Ectodermal cell (in vitro differentiated cells): ENCODE results near the gene DGKB.

ENCODE experiments used
- H3K27ac ChIP-seq: 2 replicates; pipeline ENCODE4 v1.7.0; 2013; ENCODE audit warnings: mild to moderate bottlenecking, low read depth, low read length; ENCODE audit not compliant: insufficient read depth, poor library complexity, severe bottlenecking
- H3K27me3 ChIP-seq: 2 replicates; pipeline ENCODE4 v1.7.0; 2013; ENCODE audit warnings: mild to moderate bottlenecking, low read length; ENCODE audit not compliant: insufficient read depth, control insufficient read depth, poor library complexity, severe bottlenecking
- H3K36me3 ChIP-seq: one replicate; pipeline ENCODE4 v1.7.0; 2013; ENCODE audit warnings: low read length; ENCODE audit not compliant: control insufficient read depth, insufficient read depth
- H3K4me1 ChIP-seq: one replicate; pipeline ENCODE4 v1.7.0; 2013; ENCODE audit warnings: low read length; ENCODE audit not compliant: control insufficient read depth, insufficient read depth
- H3K4me3 ChIP-seq: 2 replicates; pipeline ENCODE4 v1.7.0; 2013; ENCODE audit warnings: low read depth, low read length, control low read depth; ENCODE audit not compliant: insufficient read depth
- H3K9me3 ChIP-seq: 2 replicates; pipeline ENCODE4 v1.7.0; 2013; ENCODE audit warnings: mild to moderate bottlenecking, low read length, moderate library complexity; ENCODE audit not compliant: control insufficient read depth
- WGBS, 2 experiments: methylation state at CpG; one replicate each; pipeline ENCODE4 v1.1.7; 2013; ENCODE audit warnings: missing lambda C conversion rate in 2 of 2; 5-methylcytosine and 5-hydroxymethylcytosine counted together

DGKB gene

DNA sequence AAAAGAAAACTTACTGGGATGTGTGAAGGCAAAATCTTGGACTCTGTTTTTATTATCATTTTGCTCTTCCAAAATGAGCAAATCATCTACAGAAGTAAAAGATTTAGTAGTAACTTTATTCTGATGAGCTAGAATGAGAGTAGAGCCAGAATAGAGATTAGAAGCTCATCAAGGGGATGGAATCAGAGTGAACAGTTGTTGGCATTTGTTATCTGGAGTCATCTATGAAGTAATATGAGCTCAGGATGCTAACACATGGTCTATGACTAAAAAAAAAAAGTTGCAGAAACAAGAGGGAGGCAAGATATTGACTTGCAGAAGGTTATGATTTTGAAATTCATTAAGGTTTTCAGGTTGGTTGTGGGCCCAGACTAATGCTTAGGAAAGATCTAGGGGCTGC, 504.0 kb downstream of the DGKB start:
- Histone ChIP-seq H3K27me3 (no peaks in the 10 kb centered on the region), H3K27ac (no peak overlapping the region), H3K4me3 (no peak overlapping the region), H3K4me1 (no peaks in the 10 kb centered on the region), H3K36me3 (no peaks in the 10 kb centered on the region), H3K9me3 (no peaks in the 10 kb centered on the region)

GRCh38 chr7:14395860-14396259, 506.7 kb downstream of the DGKB start:
- H3K36me3 ChIP-seq: no peaks in the 10 kb centered on the region
- no peaks in the 10 kb centered on the region for H3K27me3 ChIP-seq
- no peak overlapping the region for H3K4me3 ChIP-seq
- no peaks in the 10 kb centered on the region for H3K4me1 ChIP-seq
- H3K27ac ChIP-seq: no peak overlapping the region
- no peaks in the 10 kb centered on the region for H3K9me3 ChIP-seq

- H3K36me3 ChIP-seq: no peaks in the 10 kb centered on the region
- no peak overlapping the region for H3K27ac ChIP-seq
- H3K9me3 ChIP-seq: no peaks in the 10 kb centered on the region
- H3K4me3 ChIP-seq: no peak overlapping the region
- no peaks in the 10 kb centered on the region for H3K4me1 ChIP-seq
- H3K27me3 ChIP-seq: no peaks in the 10 kb centered on the region
- 95 to 100% methylated on average over 1 to 2 of the region's 2 CpGs for WGBS, 2 experiments
Observed at GRCh38 chr7:14394786-14395185, 507.8 kb downstream of the DGKB start.

GRCh38 chr7:14389595-14389994, 513.0 kb downstream of the DGKB start:
- Histone ChIP-seq H3K27ac (no peak overlapping the region), H3K36me3 (no peaks in the 10 kb centered on the region), H3K4me3 (no peak overlapping the region), H3K27me3 (no peaks in the 10 kb centered on the region), H3K9me3 (no peaks in the 10 kb centered on the region), H3K4me1 (no peaks in the 10 kb centered on the region)
- WGBS, 2 experiments: 96 to 100% methylated on average over 4 of the region's 4 CpGs

- H3K36me3 ChIP-seq: no peaks in the 10 kb centered on the region
- H3K9me3 ChIP-seq: no peaks in the 10 kb centered on the region
- 81 to 91% methylated on average over 5 of the region's 5 CpGs for WGBS, 2 experiments
- H3K27ac ChIP-seq: no peak overlapping the region
- H3K27me3 ChIP-seq: no peaks in the 10 kb centered on the region
- H3K4me3 ChIP-seq: no peak overlapping the region
- H3K4me1 ChIP-seq: no peaks in the 10 kb centered on the region
Observed at GRCh38 chr7:14389181-14389591, 513.4 kb downstream of the DGKB start.

- H3K27ac ChIP-seq: no peak overlapping the region
- WGBS, 2 experiments: 94 to 95% methylated on average over 3 of the region's 3 CpGs
- no peaks in the 10 kb centered on the region for H3K4me1 ChIP-seq
- H3K27me3 ChIP-seq: no peaks in the 10 kb centered on the region
- H3K4me3 ChIP-seq: no peak overlapping the region
- no peaks in the 10 kb centered on the region for H3K36me3 ChIP-seq
- H3K9me3 ChIP-seq: no peaks in the 10 kb centered on the region
Observed at GRCh38 chr7:14385074-14385473, 517.5 kb downstream of the DGKB start.

DNA sequence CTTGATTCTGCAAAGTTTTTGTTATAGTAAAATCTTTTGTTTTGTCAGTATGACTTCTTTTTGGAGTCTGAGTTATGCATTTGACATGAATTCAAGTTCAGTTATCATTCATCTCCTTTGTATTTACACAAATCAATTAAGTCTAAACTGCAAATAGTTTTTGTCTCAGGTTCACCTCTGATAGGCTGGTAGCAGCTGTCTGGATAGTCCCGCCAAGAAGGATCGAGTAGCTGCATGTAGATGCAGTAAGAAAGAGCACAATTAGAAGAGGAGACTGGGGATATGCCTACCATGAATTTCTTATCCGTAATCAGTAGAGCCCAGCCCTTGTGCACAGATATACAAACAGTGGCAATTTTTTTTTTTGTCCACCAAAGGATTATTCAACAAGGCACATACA, 520.6 kb downstream of the DGKB start:
- Histone ChIP-seq H3K9me3 (no peaks in the 10 kb centered on the region), H3K36me3 (no peaks in the 10 kb centered on the region), H3K27ac (no peak overlapping the region), H3K4me1 (no peaks in the 10 kb centered on the region), H3K4me3 (no peak overlapping the region), H3K27me3 (no peaks in the 10 kb centered on the region)
- WGBS, 2 experiments: 89 to 95% methylated on average over 3 of the region's 3 CpGs

DNA sequence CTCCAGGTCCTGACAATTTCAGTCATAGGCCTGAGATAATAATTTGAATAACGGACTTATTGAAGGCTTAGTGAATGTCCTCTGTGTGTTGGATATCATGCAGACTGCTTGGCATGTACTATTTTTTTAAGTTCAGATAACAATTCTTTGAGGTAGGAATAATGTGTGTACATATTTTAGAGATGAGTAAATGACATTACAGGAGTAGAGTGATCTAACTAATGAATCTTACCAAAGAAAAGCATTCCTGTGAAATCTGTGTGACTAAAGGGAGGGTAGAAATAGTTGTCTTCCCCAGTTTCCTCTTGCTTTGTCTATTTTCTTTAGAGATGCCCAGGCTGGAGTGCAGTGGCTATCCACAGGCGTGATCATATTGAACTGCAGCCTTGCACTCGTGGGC, 521.2 kb downstream of the DGKB start:
- 92% methylated on average over 3 of the region's 3 CpGs for WGBS, 2 experiments
- no peaks in the 10 kb centered on the region for H3K27me3 ChIP-seq

GRCh38 chr7:14380881-14381280, 521.7 kb downstream of the DGKB start:
- Histone ChIP-seq H3K27ac (no peak overlapping the region), H3K36me3 (no peaks in the 10 kb centered on the region), H3K4me1 (no peaks in the 10 kb centered on the region), H3K4me3 (no peak overlapping the region), H3K27me3 (no peaks in the 10 kb centered on the region), H3K9me3 (no peaks in the 10 kb centered on the region)
- 89 to 95% methylated on average over 3 of the region's 3 CpGs for WGBS, 2 experiments

More for the DNA sequence above, 521.2 kb downstream of the DGKB start:
- Histone ChIP-seq H3K9me3 (no peaks in the 10 kb centered on the region), H3K36me3 (no peaks in the 10 kb centered on the region), H3K4me3 (no peak overlapping the region), H3K27ac (no peak overlapping the region), H3K4me1 (no peaks in the 10 kb centered on the region)

DNA sequence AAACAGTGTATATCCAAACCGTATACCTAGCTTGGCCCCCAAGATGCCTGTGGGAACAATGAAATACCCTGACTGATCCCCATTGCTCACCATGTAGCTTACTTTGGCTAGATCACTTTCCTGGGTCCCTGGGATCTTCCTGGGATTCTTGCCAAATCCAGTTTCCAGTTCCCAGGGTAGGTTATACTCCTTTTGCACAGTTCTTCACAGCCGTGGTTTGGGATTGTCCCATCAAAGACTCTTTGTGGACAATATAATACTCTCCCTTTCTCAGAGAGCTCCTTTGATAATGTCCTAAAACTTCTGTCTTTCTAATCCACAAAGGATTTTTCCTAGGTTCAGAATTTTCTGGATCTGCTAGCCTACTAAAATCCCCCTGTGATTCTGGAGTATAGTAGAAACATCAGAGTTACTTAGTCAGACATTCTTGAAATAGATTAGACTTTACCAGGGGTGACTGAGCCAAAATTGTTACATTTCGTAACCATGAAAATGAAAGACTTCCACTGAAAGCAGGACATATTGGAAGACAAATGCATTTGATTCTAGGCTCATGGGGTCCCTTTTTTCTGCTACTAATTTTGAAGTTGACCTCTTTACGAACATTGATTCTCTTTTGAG, 524.8 kb downstream of the DGKB start:
- Histone ChIP-seq H3K27ac (no peak overlapping the region), H3K4me3 (no peak overlapping the region), H3K27me3 (no peaks in the 10 kb centered on the region), H3K4me1 (no peaks in the 10 kb centered on the region), H3K9me3 (no peaks in the 10 kb centered on the region), H3K36me3 (no peaks in the 10 kb centered on the region)
- WGBS, 2 experiments: 91 to 95% methylated on average over 3 to 4 of the region's 4 CpGs

DNA sequence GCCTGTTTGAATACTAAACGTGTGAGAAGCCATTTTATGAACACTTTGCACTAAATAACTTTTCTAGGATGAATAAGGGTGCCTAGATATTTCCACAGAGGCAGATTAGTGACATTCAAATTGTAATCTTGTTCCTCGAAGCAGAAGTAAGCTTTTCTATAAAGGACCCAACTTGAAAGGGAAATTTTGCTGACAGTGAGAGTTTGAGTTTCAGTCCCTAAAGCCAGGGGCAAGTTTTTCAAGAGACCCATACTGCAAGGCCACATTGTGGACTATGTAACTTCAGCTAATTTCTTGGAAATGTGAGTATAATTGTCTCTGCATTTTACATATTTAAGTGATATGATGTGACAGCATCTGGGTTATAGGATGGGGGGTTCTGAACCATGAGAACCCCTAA, 525.8 kb downstream of the DGKB start:
- 77 to 85% methylated on average over 2 of the region's 2 CpGs for WGBS, 2 experiments
- H3K27ac ChIP-seq: no peak overlapping the region
- no peaks in the 10 kb centered on the region for H3K9me3 ChIP-seq
- H3K36me3 ChIP-seq: no peaks in the 10 kb centered on the region
- H3K4me1 ChIP-seq: no peaks in the 10 kb centered on the region
- no peaks in the 10 kb centered on the region for H3K27me3 ChIP-seq
- H3K4me3 ChIP-seq: no peak overlapping the region
